Measurements from ENCODE around the gene ALG13.
"Not testable (repeated sequence)": the region's sequence is repeated elsewhere in the genome, so short reads cannot be mapped to it uniquely, and the experiment has no call there.

ALG13 gene

GRCh38 chrX:111680988-111681779, at the start of gene ALG13:
Gene ALG13 (plus strand): TSS chrX:111681170. CDS start chrX:111681219, 49 bp downstream.
- peak; percentile 89 to 93 (median 91) for DNase-seq

DNA sequence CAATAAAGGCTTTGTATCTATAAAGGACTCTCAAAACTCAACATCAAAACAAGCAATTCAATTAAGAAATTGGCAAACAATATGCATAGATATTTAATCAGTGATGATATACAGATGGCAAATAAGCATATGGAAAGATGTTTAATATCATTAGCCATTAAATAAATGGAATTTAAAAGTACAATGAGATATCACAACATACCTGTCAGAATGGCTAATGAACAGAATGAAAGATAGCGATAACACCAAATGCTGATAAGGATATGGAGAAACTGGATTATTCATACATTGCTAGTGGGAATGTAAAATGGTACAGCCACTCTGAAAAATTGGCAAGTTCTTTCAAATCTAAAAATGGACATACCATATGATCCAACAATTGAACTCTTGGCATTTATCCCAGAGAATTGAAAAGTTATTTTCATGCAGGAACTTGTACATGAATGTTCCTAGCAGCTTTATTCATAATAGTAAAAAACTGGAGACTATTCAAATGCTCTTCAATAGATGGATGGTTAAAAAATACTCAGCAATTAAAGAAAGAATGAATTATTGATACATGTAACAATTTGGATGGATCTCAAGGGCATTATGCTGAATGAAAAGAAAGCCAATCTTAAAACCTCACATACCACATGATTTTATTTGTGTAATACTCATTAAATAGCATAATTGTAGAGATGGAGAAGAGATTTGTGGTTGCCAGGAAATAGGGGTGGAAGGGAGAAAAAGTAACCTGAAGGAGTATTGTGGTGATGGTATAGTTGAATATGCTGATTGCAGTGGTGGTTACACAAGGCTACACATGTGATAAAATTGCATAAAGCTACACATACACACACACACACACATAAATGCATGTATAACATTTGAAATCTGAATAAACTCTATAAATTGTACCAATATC, 45.9 kb upstream of the ALG13 start:
- no peak for DNase-seq

DNA sequence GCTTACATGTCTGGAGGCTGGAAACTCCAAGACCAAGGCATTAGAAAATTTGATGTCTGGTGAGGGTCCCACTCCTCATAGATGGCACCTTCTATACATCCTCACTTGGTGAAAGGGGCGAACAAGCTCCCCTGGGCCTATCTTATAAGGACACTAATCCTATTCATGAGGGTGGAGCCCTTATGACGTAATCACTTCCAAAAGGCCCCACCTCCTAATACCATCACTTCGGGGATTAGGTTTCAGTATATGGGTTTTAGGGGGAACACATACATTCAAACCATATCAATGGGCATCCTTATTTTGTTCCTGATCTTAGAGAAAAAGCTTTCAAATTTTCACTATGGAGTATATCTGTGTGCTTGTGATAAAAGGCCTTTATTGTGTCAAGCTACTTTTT, 39.0 kb upstream of the ALG13 start:
- no peak for DNase-seq

- not testable (repeated sequence) for DNase-seq
These were observed 35.8 kb upstream of the ALG13 start for GRCh38 chrX:111645165-111645564.

GRCh38 chrX:111645607-111646006, 35.4 kb upstream of the ALG13 start:
- DNase-seq = no peak

DNA sequence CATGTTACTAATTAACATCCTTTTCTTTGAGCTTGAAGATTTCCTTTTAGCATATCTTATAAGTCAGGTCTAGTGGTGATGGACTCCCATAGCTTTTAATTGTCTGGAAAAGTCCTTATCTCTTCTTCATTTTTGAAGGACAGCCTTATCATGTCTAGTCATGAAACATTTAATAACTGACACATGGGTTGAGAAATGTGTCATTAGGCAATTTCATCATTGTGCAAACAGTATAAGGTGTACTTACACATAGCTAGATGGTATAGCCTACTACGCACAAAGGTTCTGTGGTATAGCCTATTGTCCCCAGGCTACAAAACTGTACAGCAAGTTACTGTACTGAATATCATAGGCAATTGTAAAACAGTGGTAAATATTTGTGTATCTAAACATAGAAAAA, 34.5 kb upstream of the ALG13 start:
- no peak for DNase-seq

GRCh38 chrX:111648802-111649201, 32.2 kb upstream of the ALG13 start:
- DNase-seq = no peak

GRCh38 chrX:111649638-111650037, 31.3 kb upstream of the ALG13 start:
- no peak for DNase-seq

GRCh38 chrX:111650845-111651244, 30.1 kb upstream of the ALG13 start:
- no peak for DNase-seq

DNA sequence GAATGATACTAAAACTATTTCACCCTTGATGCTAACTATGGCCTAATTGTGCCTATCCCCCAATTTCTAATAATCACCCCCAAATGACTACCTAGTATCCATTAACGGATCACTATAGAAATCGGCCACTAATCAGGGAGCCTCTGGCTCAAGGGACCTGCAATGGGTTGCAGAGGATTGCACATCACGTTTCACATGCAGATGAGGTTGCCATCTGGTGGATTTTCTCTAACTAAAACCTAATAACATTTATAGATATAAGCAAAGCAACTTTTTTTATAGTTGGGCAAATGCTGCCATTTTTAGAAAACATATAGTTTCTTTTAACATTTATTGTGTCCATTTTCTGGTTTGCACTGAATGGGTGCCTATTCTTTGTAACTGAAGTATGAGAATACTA, 28.3 kb upstream of the ALG13 start:
- DNase-seq = peak in 1 of 3 donors; percentile 9

DNA sequence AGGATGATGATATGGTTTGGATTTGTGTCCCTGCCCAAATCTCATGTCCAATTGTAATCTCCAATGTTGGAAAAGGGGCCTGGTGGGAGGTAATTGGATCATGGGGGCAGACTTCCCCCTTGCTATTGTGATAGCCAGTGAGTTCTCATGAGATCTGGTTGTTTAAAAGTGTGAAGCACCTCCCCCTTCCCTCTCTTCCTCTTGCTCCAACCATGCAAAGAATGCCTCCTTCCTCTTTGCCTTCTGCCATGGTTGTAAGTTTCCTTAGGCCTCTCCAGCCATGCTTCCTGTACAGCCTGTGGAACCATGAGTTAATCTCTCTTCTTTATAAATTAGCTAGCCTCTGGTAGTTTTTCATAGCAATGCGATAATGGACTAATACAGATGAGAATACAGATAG, 19.7 kb upstream of the ALG13 start:
- peak in 1 of 3 donors; percentile 4 for DNase-seq

DNA sequence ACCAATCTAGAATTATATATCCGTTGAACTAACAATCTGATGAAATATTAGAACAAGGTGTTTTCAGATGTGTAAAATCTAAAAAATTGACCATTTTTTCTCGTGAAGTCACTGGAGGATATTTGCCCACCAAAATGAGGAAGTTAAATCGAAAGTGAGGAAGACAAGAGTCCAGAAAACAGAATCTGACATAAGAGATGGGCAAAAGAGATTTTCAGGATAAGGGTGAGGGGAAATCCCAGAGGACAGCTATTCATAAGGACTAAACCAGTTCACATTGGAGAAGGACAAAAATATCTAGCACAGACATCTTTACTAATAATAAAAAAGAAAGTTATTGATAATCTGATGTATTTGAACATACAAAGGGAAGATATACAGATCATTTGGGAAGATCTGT, 18.7 kb upstream of the ALG13 start:
- DNase-seq = peak; percentile 18 to 48 (median 46)

DNA sequence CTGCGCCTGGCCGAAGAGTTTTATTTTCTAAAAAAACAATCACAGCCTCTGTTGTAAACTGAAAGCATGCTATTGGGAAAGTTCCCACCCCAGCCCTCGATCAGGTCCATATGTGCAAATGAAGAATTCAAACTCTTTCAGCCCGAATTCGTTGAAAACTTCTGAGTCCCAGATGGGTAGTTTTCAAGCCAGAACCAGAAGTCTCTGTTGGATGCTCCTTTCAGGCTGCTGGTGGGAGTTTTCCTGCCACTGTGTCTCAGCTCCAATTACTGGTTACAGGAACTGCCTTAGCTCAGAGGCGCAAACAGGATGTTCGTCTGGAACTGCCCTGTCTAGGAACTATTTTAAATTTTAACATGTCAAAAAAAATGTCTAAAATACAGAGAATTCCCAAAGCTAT, 9.3 kb upstream of the ALG13 start:
- no peak for DNase-seq

DNA sequence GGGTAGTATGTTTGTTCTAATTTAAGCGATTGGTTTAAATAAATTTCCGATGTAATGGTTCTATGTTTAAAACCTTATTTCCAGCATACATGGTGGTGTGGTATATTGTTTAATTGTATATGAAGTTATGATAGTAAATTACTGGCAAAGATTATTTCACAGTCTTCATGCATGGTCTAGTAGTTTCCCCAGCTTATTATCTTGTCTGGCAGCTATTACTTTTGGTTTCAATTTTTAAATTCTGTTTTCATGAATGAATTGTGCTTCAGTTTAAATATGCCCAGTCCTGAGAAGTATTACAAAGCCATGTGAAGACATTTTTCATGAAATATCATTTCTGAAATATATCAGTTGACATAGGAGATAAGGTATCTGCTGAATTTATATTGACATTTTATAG, 6.3 kb downstream of the ALG13 start:
- no peak for DNase-seq

DNA sequence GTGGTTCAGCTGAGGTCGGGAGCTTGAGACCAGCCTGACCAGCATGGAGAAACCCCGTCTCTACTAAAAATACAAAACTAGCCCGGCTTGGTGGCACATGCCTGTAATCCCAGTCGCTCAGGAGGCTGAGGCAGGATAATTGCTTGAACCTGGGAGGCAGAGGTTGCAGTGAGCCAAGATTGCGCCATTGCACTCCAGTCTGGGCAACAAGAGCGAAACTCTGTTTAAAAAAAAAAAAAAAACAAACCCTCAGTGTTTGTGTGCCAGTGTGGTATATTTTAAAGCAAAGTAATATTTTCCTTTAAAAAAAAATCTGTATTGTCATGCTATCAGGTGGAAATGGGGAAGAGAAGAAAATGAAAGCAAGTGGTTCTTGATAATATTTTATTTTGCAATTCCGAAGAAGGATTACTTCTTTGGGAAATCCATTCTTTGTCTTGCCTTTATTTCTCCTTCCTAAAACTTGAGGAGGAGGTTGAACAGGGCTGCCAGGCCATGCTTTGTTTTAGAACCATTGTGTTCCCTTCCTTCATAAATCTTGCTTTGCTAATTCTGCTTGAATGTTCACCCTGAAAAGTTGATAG, 14.4 kb downstream of the ALG13 start:
- peak; percentile 9 to 54 (median 17) for DNase-seq

GRCh38 chrX:111719426-111720210, 38.6 kb downstream of the ALG13 start:
- peak in 1 of 3 donors; percentile 14 for DNase-seq

GRCh38 chrX:111728096-111728495, 47.1 kb downstream of the ALG13 start:
- no peak for DNase-seq

DNA sequence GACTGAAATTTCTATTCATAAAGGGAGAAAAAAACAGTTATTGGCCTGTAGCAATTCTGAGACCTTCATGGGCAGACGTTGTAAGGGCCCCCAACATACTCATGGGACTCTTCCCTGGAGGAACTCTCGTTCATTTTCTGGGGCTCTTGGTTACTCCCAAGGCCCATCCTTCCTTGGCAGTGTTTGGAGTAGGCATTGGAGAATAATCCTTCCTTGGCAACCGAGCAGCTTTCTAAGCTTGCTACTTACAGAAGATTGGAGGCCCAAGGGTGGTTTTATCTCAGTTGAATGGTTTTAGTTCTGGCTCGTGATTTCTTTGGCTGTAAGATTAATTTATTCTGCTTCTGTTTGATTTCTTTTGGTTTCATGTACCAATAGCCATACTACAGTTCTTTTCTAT, 50.4 kb downstream of the ALG13 start:
- no peak for DNase-seq

DNA sequence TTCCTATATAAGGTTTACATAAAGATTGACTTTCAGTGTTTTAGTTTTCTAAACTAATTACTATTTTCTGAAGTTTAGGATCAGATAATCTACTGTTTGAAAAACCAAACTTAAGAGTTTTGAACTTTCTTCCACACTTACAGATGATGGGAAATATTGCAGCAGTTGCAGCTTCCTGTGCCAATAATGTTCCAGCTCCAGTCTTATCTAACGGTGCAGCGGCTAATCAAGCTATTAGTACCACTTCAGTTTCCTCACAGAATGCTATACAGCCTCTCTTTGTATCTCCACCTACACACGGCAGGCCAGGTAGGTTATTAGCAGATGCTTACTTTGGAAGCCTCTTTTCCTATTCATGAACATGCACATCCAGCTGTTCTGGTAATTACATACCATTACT, 55.6 kb downstream of the ALG13 start:
- DNase-seq = no peak

GRCh38 chrX:111742018-111742417, 61.0 kb downstream of the ALG13 start:
- no peak for DNase-seq

- DNase-seq = no peak
These were observed 62.3 kb downstream of the ALG13 start for GRCh38 chrX:111743316-111743715.

DNA sequence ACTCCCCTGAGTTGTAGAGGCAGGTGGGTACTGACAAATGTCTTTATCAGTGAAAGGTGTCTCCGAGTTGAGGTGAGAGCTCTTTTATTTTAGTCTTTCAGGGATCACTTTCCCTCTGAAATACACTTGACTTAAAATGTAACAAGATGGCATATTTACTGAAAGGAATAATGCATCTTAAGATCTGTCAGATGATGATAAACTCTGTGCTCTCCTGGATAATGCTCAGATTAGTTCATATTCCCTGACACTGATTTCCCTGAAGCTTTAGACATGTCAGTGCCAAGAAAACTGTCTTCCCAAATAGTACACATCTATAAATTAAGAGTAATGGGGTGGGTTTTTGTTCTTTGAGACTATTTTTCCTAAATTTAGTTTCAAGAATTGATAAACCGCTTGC, 75.5 kb downstream of the ALG13 start:
- DNase-seq = no peak

DNA sequence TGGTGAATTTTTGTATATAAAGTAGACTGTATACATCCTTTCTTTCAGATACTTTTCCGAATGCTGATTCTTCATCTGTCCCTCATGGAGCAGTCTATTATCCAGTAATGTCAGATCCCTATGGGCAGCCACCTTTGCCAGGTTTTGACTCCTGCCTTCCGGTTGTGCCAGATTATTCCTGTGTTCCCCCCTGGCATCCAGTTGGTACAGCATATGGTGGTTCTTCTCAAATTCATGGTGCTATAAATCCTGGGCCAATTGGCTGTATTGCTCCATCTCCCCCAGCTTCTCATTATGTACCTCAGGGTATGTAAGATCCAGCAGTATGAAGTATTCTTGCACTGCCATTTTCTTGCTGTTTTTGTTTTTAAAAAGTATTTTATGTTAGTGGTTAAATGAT, 78.7 kb downstream of the ALG13 start:
- DNase-seq = no peak
